Measurements from ENCODE around the gene MFSD11.

- TF ChIP-seq, protein P1, sequence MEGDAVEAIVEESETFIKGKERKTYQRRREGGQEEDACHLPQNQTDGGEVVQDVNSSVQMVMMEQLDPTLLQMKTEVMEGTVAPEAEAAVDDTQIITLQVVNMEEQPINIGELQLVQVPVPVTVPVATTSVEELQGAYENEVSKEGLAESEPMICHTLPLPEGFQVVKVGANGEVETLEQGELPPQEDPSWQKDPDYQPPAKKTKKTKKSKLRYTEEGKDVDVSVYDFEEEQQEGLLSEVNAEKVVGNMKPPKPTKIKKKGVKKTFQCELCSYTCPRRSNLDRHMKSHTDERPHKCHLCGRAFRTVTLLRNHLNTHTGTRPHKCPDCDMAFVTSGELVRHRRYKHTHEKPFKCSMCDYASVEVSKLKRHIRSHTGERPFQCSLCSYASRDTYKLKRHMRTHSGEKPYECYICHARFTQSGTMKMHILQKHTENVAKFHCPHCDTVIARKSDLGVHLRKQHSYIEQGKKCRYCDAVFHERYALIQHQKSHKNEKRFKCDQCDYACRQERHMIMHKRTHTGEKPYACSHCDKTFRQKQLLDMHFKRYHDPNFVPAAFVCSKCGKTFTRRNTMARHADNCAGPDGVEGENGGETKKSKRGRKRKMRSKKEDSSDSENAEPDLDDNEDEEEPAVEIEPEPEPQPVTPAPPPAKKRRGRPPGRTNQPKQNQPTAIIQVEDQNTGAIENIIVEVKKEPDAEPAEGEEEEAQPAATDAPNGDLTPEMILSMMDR (conservative IDR thresholded peaks at IDR 0.05) = no peak
- no peak for TF ChIP-seq ZFX (IDR thresholded peaks at IDR 0.05)
These were observed 15.4 kb downstream of the MFSD11 start for GRCh38 chr17:76753061-76753961.
